ENCODE results near the gene TNFSF18.

The TNFSF18 gene

DNA sequence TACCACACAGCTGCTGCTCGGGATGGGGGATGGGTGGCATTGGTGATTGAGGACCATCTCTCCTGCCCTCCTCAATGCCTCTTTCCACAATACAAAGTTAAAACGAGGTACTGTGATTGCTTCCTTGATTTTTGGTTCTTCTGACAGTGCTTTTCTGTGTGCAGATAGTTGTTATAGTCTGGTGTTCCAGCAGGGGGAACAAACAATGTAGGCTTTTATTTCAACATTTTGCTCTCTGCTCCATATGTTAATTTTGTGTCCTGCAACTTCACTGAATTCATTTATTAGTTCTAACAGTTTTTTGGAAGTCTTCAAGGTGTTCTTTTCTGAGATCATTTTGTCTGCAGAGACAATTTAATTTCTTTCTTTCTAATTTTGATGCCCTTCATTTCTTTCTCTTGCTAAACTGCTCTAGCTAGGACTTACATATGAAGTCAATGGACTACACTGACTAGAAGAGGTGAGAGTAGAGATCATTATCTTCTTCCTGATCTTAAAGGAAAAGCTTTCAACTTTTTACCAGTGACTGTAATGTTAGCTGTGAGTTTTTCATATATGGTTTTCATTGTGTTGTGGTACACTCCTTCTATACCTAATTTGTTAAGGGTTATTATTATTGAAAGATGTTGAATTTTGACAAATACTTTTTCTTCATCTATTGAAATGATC is 45.4 kb downstream of the TNFSF18 start:
- H3K9me3 ChIP-seq (ENCODE audit: control insufficient read depth, insufficient read depth, low read length) = no peaks in the 10 kb centered on the region
- no peak overlapping the region for H3K9ac ChIP-seq (ENCODE audit: low read depth, low read length)
- H3K27ac ChIP-seq (ENCODE audit: low read depth, low read length) = no peak overlapping the region
- no peaks in the 10 kb centered on the region for H3K4me1 ChIP-seq (ENCODE audit: control insufficient read depth, insufficient read depth, low read length)
- H3K27me3 ChIP-seq (ENCODE audit: control insufficient read depth, insufficient read depth, low read length) = no peaks in the 10 kb centered on the region
- no peak overlapping the region for H3K4me3 ChIP-seq (ENCODE audit: low read depth, low read length)
- no peaks in the 10 kb centered on the region for H3K36me3 ChIP-seq (ENCODE audit: control insufficient read depth, insufficient read depth, low read length)

DNA sequence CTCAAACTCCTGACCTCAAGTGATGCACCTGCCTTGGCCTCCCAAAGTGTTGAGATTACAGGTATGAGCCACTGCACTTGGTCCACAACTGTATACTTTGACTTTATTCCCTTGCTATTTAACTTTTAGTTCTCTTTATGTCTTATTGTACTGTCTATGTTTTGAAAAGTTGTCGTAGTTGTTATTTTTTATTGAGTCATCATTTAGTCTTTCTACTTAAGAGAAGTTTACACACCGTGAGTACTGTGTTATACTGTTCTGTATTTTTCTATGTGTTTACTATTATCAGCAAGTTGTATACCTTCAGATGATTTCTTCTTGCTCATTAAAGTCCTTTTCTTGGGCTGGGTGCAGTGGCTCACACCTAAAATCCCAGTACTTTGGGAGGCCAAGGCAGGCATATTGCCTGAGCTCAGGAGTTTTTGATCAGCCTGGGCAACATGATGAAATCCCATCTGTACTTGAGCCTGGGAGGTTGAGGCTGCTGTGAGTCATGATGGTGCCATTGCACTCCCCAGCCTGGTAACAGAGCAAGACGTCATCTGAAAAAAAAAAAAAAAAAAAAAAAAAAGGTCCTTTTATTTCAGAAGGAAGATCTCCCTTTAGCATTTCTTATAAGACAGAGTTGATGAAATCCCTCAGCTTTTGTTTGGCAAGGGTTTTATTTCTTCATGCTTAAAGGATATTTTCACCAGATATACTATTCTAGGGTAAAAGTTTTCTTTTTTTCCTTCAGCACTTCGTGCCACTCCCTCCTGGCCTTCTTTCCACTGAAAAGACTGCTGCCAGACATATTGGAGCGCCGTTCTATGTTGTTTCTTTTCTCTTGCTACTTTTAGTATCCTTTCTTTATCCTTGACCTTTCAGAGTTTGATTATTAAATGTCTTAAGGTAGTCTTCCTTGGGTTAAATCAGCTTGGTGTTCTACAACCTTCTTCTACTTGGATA is 47.6 kb downstream of the TNFSF18 start:
- Histone ChIP-seq H3K27ac (ENCODE audit: low read depth, low read length) (no peak overlapping the region), H3K4me1 (ENCODE audit: control insufficient read depth, insufficient read depth, low read length) (no peaks in the 10 kb centered on the region), H3K9ac (ENCODE audit: low read depth, low read length) (no peak overlapping the region), H3K9me3 (ENCODE audit: control insufficient read depth, insufficient read depth, low read length) (no peaks in the 10 kb centered on the region), H3K36me3 (ENCODE audit: control insufficient read depth, insufficient read depth, low read length) (no peaks in the 10 kb centered on the region), H3K27me3 (ENCODE audit: control insufficient read depth, insufficient read depth, low read length) (no peaks in the 10 kb centered on the region), H3K4me3 (ENCODE audit: low read depth, low read length) (no peak overlapping the region)

DNA sequence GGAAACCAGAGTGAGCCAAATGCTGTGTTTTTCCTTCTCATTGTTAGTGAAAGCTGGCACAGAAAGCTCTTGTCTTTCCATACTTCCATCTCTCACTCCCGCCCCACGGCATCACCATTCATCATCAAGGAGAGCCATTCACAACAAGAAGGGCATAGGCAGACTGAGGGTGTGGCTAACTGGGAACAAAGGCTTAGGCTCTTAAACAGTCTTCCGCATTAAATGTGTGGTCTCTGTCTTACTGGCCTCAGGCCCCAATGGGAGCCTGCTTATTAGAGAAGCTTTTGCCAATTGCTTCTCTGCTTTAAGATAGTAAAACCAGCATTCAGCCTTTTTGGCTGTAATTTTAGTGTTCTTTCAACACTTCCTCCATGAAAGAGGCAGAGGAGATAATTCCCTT is 51.4 kb downstream of the TNFSF18 start:
- H3K4me3 ChIP-seq (ENCODE audit: low read depth, low read length) = no peak overlapping the region
- H3K4me1 ChIP-seq (ENCODE audit: control insufficient read depth, insufficient read depth, low read length) = no peaks in the 10 kb centered on the region
- 0 out of 2 replicates have a peak, but pooled peaks cover 5% of the 10 kb centered on the region for H3K9me3 ChIP-seq (ENCODE audit: control insufficient read depth, insufficient read depth, low read length)
- H3K9ac ChIP-seq (ENCODE audit: low read depth, low read length) = no peak overlapping the region
- no peaks in the 10 kb centered on the region for H3K36me3 ChIP-seq (ENCODE audit: control insufficient read depth, insufficient read depth, low read length)
- no peaks in the 10 kb centered on the region for H3K27me3 ChIP-seq (ENCODE audit: control insufficient read depth, insufficient read depth, low read length)
- no peak overlapping the region for H3K27ac ChIP-seq (ENCODE audit: low read depth, low read length)

DNA sequence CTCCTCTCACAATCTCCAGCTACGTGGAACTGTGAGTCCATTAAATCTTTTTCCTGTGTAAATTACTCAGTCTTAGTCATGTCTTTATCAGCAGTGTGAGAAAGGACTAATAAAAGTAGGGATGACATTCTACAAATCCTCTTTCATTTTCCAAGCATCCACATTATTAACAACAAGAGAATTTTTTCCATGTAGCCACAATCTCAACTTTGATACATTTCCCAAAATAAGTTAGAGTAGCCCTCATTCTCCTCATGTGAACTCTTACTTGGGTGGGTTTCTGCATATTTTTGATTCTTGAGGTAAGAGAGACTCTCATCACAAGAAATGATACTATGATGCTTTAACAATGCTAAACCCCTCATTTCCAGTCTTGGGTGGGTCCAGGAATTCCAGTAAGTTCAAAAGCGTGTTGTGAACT is 52.8 kb downstream of the TNFSF18 start:
- H3K9me3 ChIP-seq (ENCODE audit: control insufficient read depth, insufficient read depth, low read length) = 0 out of 2 replicates have a peak, but pooled peaks cover 5% of the 10 kb centered on the region
- H3K36me3 ChIP-seq (ENCODE audit: control insufficient read depth, insufficient read depth, low read length) = no peaks in the 10 kb centered on the region
- H3K27me3 ChIP-seq (ENCODE audit: control insufficient read depth, insufficient read depth, low read length) = no peaks in the 10 kb centered on the region
- no peak overlapping the region for H3K4me3 ChIP-seq (ENCODE audit: low read depth, low read length)
- no peaks in the 10 kb centered on the region for H3K4me1 ChIP-seq (ENCODE audit: control insufficient read depth, insufficient read depth, low read length)
- no peak overlapping the region for H3K27ac ChIP-seq (ENCODE audit: low read depth, low read length)
- no peak overlapping the region for H3K9ac ChIP-seq (ENCODE audit: low read depth, low read length)

DNA sequence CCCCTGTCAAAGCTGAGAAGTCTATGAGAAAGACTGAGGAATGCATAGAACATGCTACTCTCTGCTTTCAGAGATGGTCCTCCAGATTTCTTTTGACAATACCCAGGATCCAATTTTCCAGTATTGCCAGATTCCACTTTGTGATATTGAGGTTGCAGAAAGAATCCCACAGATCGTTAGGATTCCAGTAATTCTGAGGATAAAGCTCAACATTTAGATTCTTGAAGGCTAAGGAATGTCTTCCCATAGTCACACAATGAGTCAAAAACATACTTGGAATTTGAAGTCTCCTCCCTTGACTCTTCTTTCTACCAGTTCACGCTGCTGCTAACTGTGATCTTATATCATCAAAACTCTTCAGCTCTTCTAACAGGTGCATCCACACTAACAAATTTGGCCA is 57.1 kb downstream of the TNFSF18 start:
- no peaks in the 10 kb centered on the region for H3K36me3 ChIP-seq (ENCODE audit: control insufficient read depth, insufficient read depth, low read length)
- H3K27ac ChIP-seq (ENCODE audit: low read depth, low read length) = no peak overlapping the region
- H3K27me3 ChIP-seq (ENCODE audit: control insufficient read depth, insufficient read depth, low read length) = no peaks in the 10 kb centered on the region
- H3K4me3 ChIP-seq (ENCODE audit: low read depth, low read length) = no peak overlapping the region
- peaks cover 6% of the 10 kb centered on the region for H3K4me1 ChIP-seq (ENCODE audit: control insufficient read depth, insufficient read depth, low read length)
- 0 out of 2 replicates have a peak, but pooled peaks cover 5% of the 10 kb centered on the region for H3K9me3 ChIP-seq (ENCODE audit: control insufficient read depth, insufficient read depth, low read length)
- no peak overlapping the region for H3K9ac ChIP-seq (ENCODE audit: low read depth, low read length)

DNA sequence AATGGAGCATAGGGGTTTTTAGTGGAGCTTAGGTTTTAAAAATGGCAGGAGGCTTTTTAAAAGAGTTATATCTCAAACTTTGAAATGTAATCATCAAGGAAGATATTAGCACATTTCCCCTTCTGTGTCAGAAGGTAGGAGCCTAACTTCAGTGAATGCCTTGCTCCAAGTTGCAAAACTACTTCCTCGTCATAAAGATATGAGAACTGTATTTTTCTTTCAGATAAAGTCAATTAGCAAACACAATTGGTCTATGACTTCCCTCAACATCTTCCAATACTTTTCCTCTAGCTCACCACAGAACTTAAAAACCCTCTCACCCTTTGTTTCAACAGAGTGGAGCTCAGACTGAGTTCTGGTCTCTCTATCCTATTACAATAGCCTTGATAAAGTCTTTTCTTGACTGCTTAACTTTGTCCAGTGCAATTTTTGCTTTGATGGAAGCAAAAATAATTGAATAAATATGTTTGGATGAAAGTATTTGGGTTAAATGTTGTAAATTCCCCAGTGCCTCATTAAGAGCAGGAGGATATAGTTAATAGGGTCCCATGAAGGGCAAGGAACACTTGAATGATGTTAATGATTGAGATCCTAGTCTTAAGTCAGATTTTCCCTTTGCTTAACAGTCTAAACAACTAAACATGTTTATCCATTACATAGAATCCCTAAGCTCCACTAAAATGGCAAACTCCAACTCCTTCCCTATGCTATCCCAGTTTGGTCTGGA is 58.9 kb downstream of the TNFSF18 start:
- Histone ChIP-seq H3K9ac (ENCODE audit: low read depth, low read length) (no peak overlapping the region), H3K27ac (ENCODE audit: low read depth, low read length) (peak overlapping the region; percentile 11), H3K27me3 (ENCODE audit: control insufficient read depth, insufficient read depth, low read length) (no peaks in the 10 kb centered on the region), H3K4me1 (ENCODE audit: control insufficient read depth, insufficient read depth, low read length) (peaks cover 6% of the 10 kb centered on the region), H3K36me3 (ENCODE audit: control insufficient read depth, insufficient read depth, low read length) (no peaks in the 10 kb centered on the region), H3K9me3 (ENCODE audit: control insufficient read depth, insufficient read depth, low read length) (0 out of 2 replicates have a peak, but pooled peaks cover 2% of the 10 kb centered on the region), H3K4me3 (ENCODE audit: low read depth, low read length) (no peak overlapping the region)

DNA sequence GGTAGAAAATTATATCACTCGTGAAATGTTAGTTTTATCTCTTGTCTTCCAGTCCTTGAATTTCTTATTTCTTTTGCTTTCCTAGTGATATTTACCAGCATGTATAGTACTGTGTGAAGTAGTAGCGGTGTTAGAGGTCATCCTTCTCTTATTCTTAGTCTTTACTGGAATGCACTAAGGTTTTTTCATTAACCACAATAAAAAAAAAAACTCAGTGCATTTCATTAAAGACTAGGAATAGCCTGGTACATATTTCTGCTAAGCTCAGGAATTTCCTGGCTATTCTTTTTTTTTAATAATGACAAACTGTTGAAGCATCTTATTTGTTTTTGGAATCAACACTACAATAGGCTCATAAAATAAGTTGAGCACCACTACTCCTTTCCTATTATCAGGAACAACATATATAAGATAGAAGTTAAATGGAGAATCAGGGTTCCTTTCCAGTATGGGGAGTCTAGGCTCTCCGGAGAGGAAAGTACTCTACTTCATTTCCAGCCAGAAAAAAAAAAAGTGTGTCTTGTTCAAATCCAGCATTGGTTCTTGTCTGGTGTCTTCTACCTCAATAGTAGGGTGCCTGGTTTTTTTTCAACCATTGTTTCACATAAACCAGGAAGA is 60.0 kb downstream of the TNFSF18 start:
- H3K9me3 ChIP-seq (ENCODE audit: control insufficient read depth, insufficient read depth, low read length) = no peaks in the 10 kb centered on the region
- no peaks in the 10 kb centered on the region for H3K36me3 ChIP-seq (ENCODE audit: control insufficient read depth, insufficient read depth, low read length)
- H3K27ac ChIP-seq (ENCODE audit: low read depth, low read length) = peak overlapping the region; percentile 11
- peaks cover 6% of the 10 kb centered on the region for H3K4me1 ChIP-seq (ENCODE audit: control insufficient read depth, insufficient read depth, low read length)
- H3K9ac ChIP-seq (ENCODE audit: low read depth, low read length) = no peak overlapping the region
- no peak overlapping the region for H3K4me3 ChIP-seq (ENCODE audit: low read depth, low read length)
- no peaks in the 10 kb centered on the region for H3K27me3 ChIP-seq (ENCODE audit: control insufficient read depth, insufficient read depth, low read length)
